ENCODE results near the gene WSB1. TPM values are rescaled to one million over a fixed set of nuclear protein-coding genes. Genes with fewer than 3 reads are reported as not detected.

The WSB1 gene
- total RNA-seq, 1 donor from 2014 or later, result 256 TPM

DNA sequence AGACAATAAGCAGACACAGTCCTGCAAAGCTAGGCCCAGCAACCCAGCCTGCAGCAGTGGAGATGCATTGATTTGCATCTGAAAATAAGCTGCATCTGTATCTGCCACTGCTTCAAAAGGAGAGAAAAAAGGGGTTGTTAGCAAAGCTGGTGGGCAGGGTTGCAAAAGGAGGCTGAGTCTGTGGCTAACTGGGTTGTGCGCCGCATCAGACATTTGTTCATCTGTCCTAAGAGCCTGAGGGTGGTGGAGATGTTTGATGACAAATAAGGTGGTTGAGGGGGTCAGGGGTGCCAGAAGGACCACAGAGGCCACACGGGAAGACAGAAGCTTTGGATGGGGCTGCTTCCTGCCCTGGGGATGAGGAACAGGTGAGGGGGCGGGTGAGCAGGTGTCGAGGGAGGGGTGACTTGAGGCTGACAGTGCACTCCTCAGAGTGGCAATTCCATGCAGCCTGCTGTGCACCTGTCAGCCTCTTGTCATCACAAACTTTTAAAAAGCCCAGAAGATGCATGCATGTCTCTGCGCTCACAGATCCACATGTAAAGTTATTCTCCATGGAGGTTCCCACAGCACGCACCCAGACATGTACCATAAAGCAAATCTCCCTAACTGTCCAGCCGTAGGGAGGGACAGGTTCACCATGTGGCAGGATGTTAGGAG is 35.4 kb downstream of the WSB1 start:
- no peaks in the 10 kb centered on the region for H3K27me3 ChIP-seq (ENCODE audit: control insufficient read depth, insufficient read depth, low read length)
- no peak overlapping the region for H3K4me3 ChIP-seq (ENCODE audit: low read depth, low read length)
- no peak for FAIRE-seq
- TF ChIP-seq, protein P1, sequence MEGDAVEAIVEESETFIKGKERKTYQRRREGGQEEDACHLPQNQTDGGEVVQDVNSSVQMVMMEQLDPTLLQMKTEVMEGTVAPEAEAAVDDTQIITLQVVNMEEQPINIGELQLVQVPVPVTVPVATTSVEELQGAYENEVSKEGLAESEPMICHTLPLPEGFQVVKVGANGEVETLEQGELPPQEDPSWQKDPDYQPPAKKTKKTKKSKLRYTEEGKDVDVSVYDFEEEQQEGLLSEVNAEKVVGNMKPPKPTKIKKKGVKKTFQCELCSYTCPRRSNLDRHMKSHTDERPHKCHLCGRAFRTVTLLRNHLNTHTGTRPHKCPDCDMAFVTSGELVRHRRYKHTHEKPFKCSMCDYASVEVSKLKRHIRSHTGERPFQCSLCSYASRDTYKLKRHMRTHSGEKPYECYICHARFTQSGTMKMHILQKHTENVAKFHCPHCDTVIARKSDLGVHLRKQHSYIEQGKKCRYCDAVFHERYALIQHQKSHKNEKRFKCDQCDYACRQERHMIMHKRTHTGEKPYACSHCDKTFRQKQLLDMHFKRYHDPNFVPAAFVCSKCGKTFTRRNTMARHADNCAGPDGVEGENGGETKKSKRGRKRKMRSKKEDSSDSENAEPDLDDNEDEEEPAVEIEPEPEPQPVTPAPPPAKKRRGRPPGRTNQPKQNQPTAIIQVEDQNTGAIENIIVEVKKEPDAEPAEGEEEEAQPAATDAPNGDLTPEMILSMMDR (IDR thresholded peaks at IDR 0.05; ENCODE audit: insufficient read depth, low read length, severe bottlenecking), result no peak
- no peak for DNase-seq (ENCODE audit: low read depth)
- H3K36me3 ChIP-seq (ENCODE audit: control insufficient read depth, insufficient read depth, low read length), result no peaks in the 10 kb centered on the region

DNA sequence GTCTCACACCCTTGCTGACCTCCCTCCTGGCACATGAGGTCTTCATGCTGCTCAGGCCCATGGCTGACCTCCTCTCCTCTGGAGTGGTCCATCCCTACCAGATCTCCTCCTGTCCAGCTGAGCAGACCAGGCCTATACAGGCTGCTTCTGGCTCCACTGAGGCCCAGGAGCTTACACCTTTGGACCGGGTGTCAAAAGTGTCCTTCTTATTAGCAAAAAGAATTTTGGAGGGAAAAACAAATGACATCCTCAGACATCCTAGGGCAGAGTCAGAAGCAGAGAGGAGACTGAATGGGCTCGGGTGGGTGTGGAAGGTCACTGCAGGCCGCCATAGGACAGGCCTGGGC is 38.1 kb downstream of the WSB1 start:
- H3K4me3 ChIP-seq (ENCODE audit: low read depth, low read length), result no peak overlapping the region
- DNase-seq (ENCODE audit: low read depth) (no peak), FAIRE-seq (no peak)
- no peaks in the 10 kb centered on the region for H3K36me3 ChIP-seq (ENCODE audit: control insufficient read depth, insufficient read depth, low read length)
- TF ChIP-seq, protein P1 (IDR thresholded peaks at IDR 0.05; ENCODE audit: insufficient read depth, low read length, severe bottlenecking), result no peak
- H3K27me3 ChIP-seq (ENCODE audit: control insufficient read depth, insufficient read depth, low read length), result no peaks in the 10 kb centered on the region

DNA sequence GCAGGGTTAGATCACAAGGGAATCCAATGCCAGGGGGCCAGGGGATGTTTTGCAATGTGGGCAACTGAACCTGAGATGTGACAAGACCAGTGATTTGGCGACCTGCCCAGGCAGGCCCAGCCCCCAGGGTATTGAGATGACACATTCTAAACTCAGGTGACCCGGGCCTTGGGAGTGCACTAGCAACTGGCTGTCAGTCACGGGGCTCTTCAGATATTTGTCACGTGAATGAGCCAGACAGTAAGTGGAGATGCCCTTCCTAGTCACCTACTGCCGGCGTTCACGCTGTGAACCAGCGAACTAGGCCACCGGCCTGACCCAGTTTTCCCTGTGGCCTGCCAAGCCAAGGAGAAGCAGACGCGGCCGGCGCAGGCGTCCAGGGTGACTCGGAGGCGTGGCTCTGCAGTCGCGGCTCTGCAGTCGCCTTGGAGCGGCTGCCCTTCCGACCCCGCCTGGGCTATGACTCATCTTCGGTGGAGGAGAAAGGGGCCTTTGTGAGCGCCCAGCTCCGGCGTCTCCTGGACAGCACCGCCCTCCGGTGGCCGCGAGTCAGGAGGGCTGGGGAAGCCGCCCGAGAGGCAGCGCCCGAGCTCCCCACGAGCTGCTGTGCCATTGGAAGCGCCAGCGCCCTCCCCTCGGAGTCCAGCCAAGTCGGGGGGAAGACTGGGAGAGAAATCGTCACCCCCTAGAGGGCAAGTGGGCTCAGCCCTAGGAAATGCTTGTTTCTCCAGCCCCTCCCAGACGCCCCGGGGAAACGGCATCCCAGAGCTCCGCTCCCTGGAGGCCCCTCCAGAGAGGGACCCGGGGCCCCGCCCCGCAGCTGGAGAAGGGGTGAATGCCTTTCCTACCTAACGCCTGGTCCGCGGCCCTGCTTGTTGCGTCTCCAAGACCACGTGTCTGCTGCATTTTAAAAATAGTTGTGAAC is 38.8 kb downstream of the WSB1 start:
- TF ChIP-seq, protein P1 (IDR thresholded peaks at IDR 0.05; ENCODE audit: insufficient read depth, low read length, severe bottlenecking), result peak; percentile 94
- Histone ChIP-seq H3K27me3 (ENCODE audit: control insufficient read depth, insufficient read depth, low read length) (no peaks in the 10 kb centered on the region), H3K4me3 (ENCODE audit: low read depth, low read length) (peak overlapping the region; percentile 39), H3K36me3 (ENCODE audit: control insufficient read depth, insufficient read depth, low read length) (no peaks in the 10 kb centered on the region)
- FAIRE-seq (peak; percentile 40), DNase-seq (ENCODE audit: low read depth) (peak; percentile 89)

DNA sequence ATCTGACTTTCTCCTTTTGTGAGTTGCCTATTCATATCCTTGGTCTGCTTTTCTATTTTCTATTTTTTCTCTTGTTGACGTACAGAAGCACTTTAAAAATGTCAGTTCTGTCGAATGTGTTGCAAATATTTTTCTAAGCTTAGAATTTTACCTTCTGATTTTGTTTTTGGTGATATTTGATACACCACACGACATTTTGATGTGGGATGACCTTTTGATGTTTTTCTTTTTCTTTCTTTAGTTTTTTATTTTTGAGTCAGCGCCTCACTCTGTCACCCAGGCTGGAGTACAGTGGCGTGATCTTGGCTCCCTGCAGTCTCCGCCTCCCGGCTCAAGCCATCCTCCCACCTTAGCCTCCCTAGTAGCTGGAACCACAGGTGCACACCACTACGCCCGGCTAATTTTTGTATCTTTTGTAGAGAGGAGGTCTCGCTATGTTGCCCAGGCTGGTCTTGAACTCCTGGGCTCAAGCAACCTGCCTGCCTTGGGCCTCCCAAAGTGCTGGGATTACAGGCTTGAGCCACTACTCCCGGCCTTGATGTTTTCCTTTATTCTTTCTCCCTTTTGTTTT is 39.6 kb downstream of the WSB1 start:
- FAIRE-seq, result no peak
- no peaks in the 10 kb centered on the region for H3K36me3 ChIP-seq (ENCODE audit: control insufficient read depth, insufficient read depth, low read length)
- H3K27me3 ChIP-seq (ENCODE audit: control insufficient read depth, insufficient read depth, low read length), result no peaks in the 10 kb centered on the region
- H3K4me3 ChIP-seq (ENCODE audit: low read depth, low read length), result peak overlapping the region; percentile 39
- DNase-seq (ENCODE audit: low read depth), result no peak
- TF ChIP-seq, protein P1 (IDR thresholded peaks at IDR 0.05; ENCODE audit: insufficient read depth, low read length, severe bottlenecking), result no peak

DNA sequence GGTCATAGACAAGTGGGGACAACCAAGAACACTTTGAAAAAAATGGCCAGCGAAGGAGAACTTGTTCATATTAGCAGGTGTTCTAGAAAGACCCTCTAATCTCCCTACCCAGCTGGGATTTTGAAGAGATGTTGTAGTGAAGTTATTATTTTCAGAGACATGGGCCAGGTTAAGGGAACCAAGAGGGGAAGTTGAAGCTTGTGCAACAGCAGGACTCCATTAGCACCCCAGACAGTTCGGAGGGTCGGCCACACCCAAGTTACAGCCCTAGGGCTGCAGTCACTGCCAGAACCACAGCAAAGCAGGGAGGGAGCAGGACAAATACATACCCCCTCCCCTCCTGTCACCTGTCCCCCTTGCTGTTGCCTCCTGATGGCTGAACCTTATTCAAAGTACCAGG is 42.3 kb downstream of the WSB1 start:
- no peak overlapping the region for H3K4me3 ChIP-seq (ENCODE audit: low read depth, low read length)
- no peak for FAIRE-seq

More for the DNA sequence above, 42.3 kb downstream of the WSB1 start:
- Histone ChIP-seq H3K36me3 (ENCODE audit: control insufficient read depth, insufficient read depth, low read length) (no peaks in the 10 kb centered on the region), H3K27me3 (ENCODE audit: control insufficient read depth, insufficient read depth, low read length) (no peaks in the 10 kb centered on the region)
- no peak for DNase-seq (ENCODE audit: low read depth)
- TF ChIP-seq, protein P1 (IDR thresholded peaks at IDR 0.05; ENCODE audit: insufficient read depth, low read length, severe bottlenecking), result no peak

Data from bronchial epithelial cell (primary cell).